K562 (cell line): Measurements from ENCODE around the gene NOX5.

Experiments used
- ARHGAP35 ChIP-seq: fragments of 450-650 bp; IDR thresholded peaks from 2 replicates; pipeline ENCODE4 v1.6.1; 2018; ENCODE audit not compliant: partially characterized antibody
- BMI1 ChIP-seq: fragments of 150-350 bp; IDR thresholded peaks from 2 replicates; pipeline ENCODE4 v1.6.1; 2014; ENCODE audit warnings: low read length
- CREM ChIP-seq: IDR thresholded peaks from 2 replicates; pipeline ENCODE4 v1.6.1; 2014; ENCODE audit warnings: antibody characterized with exemption, low read depth
- EP300 ChIP-seq: IDR thresholded peaks from 2 replicates; pipeline ENCODE4 v1.6.1; 2012; ENCODE audit warnings: low read length, improper control_type of control experiment
- FOXP1 ChIP-seq: sonication (generic); formaldehyde crosslinking; IDR thresholded peaks from 2 replicates; pipeline ENCODE4 v1.8.0; 2022; ENCODE audit warnings: mild to moderate bottlenecking, missing genetic modification reagents
- KDM4B ChIP-seq, 2 experiments: fragments of 450-650 bp in 1 of 2; sonication (generic) in 1 of 2; IDR thresholded peaks; 2 replicates each; pipeline ENCODE4 v1.6.1; 2016 to 2017; ENCODE audit warnings: borderline replicate concordance in 2 of 2, antibody characterized with exemption in 1 of 2, low read depth in 1 of 2, mild to moderate bottlenecking in 1 of 2
- TAF1 ChIP-seq: IDR thresholded peaks from 2 replicates; pipeline ENCODE4 v1.6.1; 2011; ENCODE audit warnings: mild to moderate bottlenecking, low read length, moderate library complexity; ENCODE audit not compliant: insufficient read depth, control insufficient read depth, severe bottlenecking; ENCODE audit errors: extremely low read depth
- ZBTB7A ChIP-seq: IDR thresholded peaks from 2 replicates; pipeline ENCODE4 v1.6.1; 2011; ENCODE audit warnings: low read depth, mild to moderate bottlenecking, low read length, moderate library complexity, borderline replicate concordance; ENCODE audit not compliant: control insufficient read depth
- ZNF263 ChIP-seq: sonication (generic); formaldehyde crosslinking; IDR thresholded peaks from 2 replicates; pipeline ENCODE4 v1.8.0; 2022; ENCODE audit warnings: mild to moderate bottlenecking, missing genetic modification reagents, borderline replicate concordance
- ZNF436 ChIP-seq: fragments of 250-450, 450-650 bp; sonication (Bioruptor Pico); formaldehyde crosslinking; IDR thresholded peaks from 2 replicates; pipeline ENCODE4 v1.7.0; 2020; ENCODE audit warnings: mild to moderate bottlenecking
- TF ChIP-seq, protein P1 (sequence below), 3 experiments: IDR thresholded peaks in 2 of 3; conservative IDR thresholded peaks in 1 of 3; 2 replicates each; pipeline ENCODE4 v1.5.1; 2011 to 2012; ENCODE audit warnings: low read length in 3 of 3, mild to moderate bottlenecking in 3 of 3, control low read depth in 2 of 3, improper control_type of control experiment in 1 of 3, inconsistent platforms in 1 of 3, low read depth in 1 of 3, mixed read lengths in 1 of 3, moderate library complexity in 1 of 3; ENCODE audit not compliant: insufficient read depth in 2 of 3
- TF ChIP-seq, protein P2 (sequence below): fragments of 450-650 bp; IDR thresholded peaks from 2 replicates; pipeline ENCODE4 v1.6.1; 2017; ENCODE audit warnings: antibody characterized with exemption, mild to moderate bottlenecking
- TF ChIP-seq, protein P3 (sequence below): fragments of 450-650 bp; IDR thresholded peaks from 2 replicates; pipeline ENCODE4 v1.6.1; 2018; ENCODE audit not compliant: partially characterized antibody
- TF ChIP-seq, protein P4 (sequence below): sonication (generic); formaldehyde crosslinking; IDR thresholded peaks from 2 replicates; pipeline ENCODE4 v1.8.1; 2023; ENCODE audit warnings: mild to moderate bottlenecking, missing genetic modification reagents

DNA sequence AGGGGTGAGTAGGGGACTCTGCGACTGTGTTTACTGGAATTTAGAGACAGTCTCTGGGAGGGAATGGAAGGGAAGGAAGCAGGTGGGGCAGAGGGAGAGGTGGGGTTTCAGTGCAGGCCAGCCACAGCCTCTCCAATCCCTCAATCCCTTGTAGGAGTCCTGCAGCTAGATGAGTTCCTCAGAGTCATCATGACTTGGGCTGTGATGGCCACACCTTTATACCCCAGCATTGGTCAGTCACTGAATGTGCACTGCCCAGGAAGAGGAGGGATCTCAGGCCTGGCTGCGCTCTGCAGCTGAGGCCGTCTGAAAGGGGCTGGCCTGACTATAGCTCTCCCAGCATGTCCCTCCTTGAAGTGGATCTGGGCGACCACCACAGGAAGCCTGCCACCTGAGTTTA lies 78.6 kb downstream of the NOX5 start:
- TF ChIP-seq ARHGAP35 (no peak), ZNF436 (CRISPR knock-in tag) (no peak), TAF1 (no peak), ZNF263 (CRISPR knock-in tag) (no peak), KDM4B (IDR thresholded peaks at IDR 0.05; ENCODE audit: borderline replicate concordance in 2 of 2, low read depth in 1 of 2) (no peak), CREM (no peak), BMI1 (no peak), ZBTB7A (no peak), EP300 (no peak), FOXP1 (no peak)
- TF ChIP-seq, protein P1, sequence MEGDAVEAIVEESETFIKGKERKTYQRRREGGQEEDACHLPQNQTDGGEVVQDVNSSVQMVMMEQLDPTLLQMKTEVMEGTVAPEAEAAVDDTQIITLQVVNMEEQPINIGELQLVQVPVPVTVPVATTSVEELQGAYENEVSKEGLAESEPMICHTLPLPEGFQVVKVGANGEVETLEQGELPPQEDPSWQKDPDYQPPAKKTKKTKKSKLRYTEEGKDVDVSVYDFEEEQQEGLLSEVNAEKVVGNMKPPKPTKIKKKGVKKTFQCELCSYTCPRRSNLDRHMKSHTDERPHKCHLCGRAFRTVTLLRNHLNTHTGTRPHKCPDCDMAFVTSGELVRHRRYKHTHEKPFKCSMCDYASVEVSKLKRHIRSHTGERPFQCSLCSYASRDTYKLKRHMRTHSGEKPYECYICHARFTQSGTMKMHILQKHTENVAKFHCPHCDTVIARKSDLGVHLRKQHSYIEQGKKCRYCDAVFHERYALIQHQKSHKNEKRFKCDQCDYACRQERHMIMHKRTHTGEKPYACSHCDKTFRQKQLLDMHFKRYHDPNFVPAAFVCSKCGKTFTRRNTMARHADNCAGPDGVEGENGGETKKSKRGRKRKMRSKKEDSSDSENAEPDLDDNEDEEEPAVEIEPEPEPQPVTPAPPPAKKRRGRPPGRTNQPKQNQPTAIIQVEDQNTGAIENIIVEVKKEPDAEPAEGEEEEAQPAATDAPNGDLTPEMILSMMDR (IDR thresholded peaks at IDR 0.05 in 2 of 3, conservative IDR thresholded peaks at IDR 0.05 in 1 of 3; ENCODE audit: insufficient read depth in 2 of 3, low read depth in 1 of 3, low read length in 3 of 3): no peak
- TF ChIP-seq, protein P2, sequence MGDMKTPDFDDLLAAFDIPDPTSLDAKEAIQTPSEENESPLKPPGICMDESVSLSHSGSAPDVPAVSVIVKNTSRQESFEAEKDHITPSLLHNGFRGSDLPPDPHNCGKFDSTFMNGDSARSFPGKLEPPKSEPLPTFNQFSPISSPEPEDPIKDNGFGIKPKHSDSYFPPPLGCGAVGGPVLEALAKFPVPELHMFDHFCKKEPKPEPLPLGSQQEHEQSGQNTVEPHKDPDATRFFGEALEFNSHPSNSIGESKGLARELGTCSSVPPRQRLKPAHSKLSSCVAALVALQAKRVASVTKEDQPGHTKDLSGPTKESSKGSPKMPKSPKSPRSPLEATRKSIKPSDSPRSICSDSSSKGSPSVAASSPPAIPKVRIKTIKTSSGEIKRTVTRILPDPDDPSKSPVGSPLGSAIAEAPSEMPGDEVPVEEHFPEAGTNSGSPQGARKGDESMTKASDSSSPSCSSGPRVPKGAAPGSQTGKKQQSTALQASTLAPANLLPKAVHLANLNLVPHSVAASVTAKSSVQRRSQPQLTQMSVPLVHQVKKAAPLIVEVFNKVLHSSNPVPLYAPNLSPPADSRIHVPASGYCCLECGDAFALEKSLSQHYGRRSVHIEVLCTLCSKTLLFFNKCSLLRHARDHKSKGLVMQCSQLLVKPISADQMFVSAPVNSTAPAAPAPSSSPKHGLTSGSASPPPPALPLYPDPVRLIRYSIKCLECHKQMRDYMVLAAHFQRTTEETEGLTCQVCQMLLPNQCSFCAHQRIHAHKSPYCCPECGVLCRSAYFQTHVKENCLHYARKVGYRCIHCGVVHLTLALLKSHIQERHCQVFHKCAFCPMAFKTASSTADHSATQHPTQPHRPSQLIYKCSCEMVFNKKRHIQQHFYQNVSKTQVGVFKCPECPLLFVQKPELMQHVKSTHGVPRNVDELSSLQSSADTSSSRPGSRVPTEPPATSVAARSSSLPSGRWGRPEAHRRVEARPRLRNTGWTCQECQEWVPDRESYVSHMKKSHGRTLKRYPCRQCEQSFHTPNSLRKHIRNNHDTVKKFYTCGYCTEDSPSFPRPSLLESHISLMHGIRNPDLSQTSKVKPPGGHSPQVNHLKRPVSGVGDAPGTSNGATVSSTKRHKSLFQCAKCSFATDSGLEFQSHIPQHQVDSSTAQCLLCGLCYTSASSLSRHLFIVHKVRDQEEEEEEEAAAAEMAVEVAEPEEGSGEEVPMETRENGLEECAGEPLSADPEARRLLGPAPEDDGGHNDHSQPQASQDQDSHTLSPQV: no peak
- TF ChIP-seq, protein P3, sequence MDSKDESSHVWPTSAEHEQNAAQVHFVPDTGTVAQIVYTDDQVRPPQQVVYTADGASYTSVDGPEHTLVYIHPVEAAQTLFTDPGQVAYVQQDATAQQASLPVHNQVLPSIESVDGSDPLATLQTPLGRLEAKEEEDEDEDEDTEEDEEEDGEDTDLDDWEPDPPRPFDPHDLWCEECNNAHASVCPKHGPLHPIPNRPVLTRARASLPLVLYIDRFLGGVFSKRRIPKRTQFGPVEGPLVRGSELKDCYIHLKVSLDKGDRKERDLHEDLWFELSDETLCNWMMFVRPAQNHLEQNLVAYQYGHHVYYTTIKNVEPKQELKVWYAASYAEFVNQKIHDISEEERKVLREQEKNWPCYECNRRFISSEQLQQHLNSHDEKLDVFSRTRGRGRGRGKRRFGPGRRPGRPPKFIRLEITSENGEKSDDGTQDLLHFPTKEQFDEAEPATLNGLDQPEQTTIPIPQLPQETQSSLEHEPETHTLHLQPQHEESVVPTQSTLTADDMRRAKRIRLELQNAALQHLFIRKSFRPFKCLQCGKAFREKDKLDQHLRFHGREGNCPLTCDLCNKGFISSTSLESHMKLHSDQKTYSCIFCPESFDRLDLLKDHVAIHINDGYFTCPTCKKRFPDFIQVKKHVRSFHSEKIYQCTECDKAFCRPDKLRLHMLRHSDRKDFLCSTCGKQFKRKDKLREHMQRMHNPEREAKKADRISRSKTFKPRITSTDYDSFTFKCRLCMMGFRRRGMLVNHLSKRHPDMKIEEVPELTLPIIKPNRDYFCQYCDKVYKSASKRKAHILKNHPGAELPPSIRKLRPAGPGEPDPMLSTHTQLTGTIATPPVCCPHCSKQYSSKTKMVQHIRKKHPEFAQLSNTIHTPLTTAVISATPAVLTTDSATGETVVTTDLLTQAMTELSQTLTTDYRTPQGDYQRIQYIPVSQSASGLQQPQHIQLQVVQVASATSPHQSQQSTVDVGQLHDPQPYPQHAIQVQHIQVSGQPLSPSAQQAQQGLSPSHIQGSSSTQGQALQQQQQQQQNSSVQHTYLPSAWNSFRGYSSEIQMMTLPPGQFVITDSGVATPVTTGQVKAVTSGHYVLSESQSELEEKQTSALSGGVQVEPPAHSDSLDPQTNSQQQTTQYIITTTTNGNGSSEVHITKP: no peak
- TF ChIP-seq, protein P4, sequence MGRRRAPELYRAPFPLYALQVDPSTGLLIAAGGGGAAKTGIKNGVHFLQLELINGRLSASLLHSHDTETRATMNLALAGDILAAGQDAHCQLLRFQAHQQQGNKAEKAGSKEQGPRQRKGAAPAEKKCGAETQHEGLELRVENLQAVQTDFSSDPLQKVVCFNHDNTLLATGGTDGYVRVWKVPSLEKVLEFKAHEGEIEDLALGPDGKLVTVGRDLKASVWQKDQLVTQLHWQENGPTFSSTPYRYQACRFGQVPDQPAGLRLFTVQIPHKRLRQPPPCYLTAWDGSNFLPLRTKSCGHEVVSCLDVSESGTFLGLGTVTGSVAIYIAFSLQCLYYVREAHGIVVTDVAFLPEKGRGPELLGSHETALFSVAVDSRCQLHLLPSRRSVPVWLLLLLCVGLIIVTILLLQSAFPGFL (CRISPR knock-in tag): no peak
